Activated CD4-positive, alpha-beta T cell treated with anti-CD3 and anti-CD28 coated beads, Interleukin-2, amount 50 U/mL, for 24 hours (primary cell): ENCODE data around the gene NME9.

ENCODE experiments used
- DNase-seq, 2 donors: peaks; one replicate each; pipeline ENCODE4 v3.0.0-alpha.2; 2020; ENCODE audit warnings: low read depth in 1 of 2, low spot score in 1 of 2

NME9 gene

DNA sequence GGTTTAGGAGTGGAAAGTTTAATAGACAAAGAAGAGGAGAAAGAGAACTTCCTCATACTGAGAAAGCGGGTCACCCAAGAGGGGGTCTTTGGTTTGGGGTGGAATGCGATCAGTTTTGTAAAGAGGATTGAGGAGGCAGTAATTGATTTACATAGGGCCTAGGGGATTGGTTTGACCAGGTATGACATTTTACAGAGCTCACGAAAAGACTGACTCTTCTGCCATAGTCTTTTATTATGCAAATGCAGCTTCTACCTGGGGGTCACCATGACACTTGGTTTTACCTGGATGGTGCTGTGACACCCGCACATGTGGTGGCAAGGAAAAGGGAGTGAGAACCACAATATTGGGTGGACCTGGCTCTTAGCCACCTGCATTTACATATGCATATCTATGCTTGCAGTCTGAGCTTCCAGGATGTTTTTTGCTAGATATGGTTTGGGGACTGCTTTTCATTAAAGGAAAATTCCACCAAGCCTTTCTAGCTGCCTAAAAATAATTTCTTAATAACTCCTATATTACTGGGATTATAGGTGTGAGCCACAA lies 6.9 kb upstream of the NME9 start:
- no peak for DNase-seq

GRCh38 chr3:138334608-138335007 lies 5.0 kb upstream of the NME9 start:
- DNase-seq, result no peak

DNA sequence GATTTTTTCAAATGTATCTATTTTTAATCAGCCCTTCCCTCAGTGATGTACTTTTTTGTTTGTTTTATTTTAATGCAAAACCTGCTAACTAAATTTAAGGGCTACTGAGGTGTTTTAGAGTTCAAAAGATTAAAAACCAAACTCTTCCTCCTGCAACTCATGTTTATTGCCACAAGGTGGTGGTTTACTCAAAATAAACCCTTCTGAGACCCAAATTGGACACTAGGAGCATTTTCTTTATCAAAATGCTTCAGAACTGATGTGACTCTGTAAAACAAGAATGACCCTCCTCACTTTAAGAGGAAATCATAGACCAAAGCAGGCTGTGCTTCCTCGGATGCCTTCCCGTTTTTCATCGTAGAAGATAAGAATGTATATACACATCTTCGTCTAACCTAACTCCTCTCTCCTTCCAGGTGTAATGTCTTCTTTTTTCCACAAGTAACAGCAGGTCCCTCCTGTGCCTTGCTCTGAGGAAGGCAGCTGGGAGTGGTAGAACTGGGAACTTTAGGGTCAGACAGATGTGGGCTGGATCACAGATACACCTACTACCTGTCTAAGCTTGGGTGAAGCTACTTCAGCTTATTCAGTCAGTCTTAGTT lies 2.9 kb upstream of the NME9 start:
- no peak for DNase-seq

- DNase-seq, result no peak
These were observed 1.7 kb upstream of the NME9 start for GRCh38 chr3:138331143-138331894.

DNA sequence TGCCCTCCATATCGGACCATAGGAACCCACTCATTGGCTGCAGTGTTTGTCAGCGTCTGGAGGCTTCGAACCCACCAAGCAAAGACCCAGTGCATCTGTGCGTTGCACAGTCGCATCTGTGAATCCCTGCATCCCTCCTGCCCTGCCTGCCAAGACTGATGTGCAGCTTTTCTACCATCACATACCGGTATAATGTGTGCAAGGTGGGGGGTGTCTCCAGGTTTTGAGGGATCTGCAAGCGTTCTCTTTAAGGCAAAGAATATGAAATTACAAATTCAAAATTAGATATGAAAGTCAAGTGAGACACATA lies 288 bp upstream of the NME9 start:
- no peak for DNase-seq

DNA sequence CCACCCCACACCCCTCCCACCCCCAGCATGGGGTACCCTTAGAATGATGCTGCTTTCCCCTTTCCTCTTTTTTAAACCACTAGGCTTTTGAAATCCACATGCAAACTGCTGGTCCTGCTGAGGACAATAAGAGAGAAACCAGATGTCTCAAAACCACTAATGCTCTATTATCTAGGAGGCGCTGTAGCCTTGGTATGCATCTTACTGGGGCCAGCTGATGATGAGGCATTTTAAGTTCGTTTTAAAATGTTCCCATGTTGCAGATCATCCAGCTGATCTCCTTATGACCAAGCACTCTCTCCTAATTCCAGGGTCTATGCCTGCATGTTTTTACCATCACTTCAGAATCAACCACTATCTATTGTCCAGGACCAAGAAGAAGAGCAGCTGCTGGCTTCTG lies 1.3 kb downstream of the NME9 start:
- DNase-seq, result no peak

GRCh38 chr3:138327831-138328230 lies 1.8 kb downstream of the NME9 start:
- no peak for DNase-seq

GRCh38 chr3:138326866-138327595 lies 2.6 kb downstream of the NME9 start:
- DNase-seq, result no peak

DNA sequence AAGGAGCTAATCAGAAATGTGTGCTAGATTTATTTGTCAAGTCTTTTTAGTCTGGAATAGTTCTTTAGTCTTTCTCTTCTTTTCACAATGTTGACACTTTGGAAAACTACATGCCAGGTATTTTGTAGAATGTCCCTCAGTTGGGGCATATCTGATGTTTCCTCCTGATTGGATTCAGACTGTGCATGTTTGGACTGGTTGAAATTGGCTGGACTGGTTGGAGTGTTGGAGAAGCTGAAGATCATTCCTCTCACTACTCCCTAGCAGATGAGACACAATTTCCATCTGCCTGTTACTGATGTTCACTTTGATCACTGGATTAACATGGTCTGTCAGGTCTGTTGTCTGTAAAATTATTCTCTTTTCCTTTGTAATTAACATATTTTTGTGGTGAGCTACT lies 3.7 kb downstream of the NME9 start:
- DNase-seq, result no peak

DNA sequence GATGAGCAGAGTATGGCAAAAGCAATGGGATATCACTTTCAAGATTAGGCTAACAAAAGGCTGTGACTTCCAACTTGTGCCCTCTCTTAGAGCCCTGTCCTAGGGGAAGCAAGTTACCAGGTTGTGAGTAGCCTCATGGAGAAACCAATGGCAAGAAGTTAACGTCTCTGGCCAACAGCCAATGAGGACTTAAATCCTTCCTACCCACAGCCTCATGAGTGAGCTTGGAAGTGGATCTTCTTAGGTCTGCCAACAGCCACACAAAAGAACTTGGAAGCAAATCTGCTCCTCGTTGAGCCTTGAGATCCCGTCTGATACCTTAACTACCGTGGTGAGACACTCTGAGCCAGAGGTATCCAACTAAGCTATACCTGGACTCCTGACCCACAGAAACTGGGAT lies 5.7 kb downstream of the NME9 start:
- DNase-seq, result no peak

GRCh38 chr3:138317687-138318086 lies 12.0 kb downstream of the NME9 start:
- DNase-seq, result no peak

GRCh38 chr3:138314751-138315150 lies 14.9 kb downstream of the NME9 start:
- no peak for DNase-seq

DNA sequence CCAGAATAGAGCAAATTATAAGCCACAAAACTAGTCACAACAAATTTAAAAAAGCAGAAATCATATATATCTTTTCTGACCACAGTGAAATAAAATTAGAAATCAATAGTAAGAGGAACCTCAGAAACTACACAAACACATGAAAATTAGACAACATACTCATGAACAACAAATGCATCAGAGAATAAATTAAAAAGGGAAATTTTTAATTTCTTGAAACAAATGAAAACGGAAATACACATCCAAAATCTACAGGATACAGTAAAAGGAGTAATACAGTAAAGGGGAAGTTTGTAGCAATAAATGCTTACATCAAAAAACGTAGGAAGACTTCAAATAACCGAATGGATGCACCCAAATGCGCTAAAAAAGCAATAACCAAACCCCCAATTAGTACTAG lies 19.2 kb downstream of the NME9 start:
- no peak for DNase-seq

- DNase-seq, result no peak
These were observed 20.9 kb downstream of the NME9 start for GRCh38 chr3:138308783-138309182.

GRCh38 chr3:138307899-138308298 lies 21.8 kb downstream of the NME9 start:
- no peak for DNase-seq

DNA sequence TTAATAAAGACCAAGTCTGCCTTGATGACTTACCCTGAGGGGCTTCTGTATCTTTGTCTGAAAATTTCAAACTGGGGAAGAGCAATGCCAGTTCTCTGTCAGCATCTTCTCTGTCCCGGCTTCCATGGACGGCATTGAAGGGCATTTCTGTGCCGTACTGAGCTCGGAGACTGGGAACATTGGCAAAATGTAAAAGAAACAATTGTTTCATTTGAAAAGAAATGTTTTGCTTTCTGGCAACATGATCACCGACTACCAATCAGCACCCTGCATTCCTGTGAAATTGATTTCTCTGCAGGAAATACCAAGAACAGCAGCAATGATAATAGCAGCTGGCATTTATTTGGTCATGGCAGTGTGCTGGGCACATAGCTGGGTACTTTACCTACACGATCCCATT lies 26.2 kb downstream of the NME9 start:
- DNase-seq, result no peak

DNA sequence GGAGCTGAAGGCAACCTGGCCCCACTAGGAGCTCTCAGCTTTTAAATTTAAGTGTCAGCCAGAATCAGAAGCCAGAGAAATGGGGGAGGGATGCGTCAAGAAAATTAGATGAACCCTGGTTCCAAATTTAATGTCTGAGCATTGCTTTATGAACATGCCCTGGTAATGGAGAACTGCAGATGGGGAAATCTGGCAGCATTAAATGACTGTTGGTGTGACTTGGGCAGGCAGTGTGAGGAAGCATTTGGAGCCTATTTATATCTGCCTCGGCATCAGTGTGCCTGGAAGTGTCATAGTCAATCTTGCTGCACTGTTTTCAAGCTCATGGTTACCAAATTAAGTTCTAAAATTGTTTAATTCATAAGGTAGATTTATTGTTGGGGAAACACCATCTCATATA lies 29.0 kb downstream of the NME9 start:
- DNase-seq, result no peak

DNA sequence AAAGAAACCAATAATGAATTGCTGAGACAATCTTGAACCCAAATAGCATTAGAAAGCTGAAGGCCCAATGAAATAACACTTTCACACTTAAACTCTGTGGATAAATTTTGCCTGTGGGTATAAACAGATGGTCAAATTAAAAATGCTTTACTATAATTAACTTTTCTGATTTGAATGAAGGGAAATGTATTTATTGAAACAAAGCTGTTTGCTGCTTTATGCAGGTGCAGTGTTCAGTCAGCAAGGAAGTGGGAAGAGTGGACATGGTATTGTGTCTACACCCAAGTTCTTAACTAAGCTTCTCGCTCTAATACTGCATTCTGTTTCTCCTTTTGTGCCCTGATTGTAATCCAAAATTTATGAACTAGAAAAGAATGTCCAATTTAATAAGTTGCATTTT lies 31.8 kb downstream of the NME9 start:
- DNase-seq, result no peak

DNA sequence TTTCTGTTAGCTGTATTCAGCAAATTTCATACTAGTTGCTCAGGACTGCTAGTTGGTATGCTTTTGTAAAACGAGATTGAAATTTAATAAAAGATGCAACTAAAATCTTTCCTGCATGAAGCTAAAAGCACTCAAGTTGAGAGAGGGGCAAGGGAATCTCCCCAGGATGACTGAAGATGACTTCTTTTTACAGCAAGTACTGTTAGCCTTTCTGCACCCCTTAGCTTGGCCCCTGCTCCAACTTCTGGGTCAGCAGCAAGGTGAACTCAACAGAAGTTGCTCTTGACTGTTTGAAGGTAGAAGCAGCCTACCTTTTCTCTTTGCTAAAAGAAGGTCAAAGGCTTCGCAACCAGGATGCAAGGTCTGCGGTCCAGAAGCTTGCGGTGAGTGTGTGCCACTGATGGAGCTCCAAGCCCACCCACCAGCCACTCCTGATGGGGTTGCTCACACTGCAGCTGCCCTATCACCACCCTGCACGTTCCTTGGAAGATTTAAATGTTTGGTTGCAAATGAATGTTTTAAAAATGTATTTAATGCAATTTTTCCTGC lies 32.5 kb downstream of the NME9 start:
- no peak for DNase-seq

DNA sequence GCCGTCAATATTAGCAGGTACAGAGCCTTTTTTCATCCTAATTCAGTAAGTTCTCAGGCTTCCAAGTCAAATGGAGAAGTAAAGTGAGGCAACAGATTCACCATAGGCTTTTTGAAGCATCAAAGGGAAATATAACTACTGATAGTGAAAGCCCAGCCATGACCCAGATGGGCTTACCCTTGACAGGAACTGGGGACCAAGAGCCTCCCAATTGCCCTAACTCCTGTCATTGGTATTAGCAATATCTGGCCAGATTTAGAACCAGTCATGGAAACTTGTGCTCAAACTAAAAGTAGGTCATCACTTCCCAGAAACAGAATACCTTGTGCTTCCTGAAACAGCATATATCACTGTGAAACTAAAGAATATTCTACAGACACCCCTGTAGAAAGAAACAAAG lies 33.0 kb downstream of the NME9 start:
- peak in 1 of 2 donors; percentile 3 for DNase-seq

DNA sequence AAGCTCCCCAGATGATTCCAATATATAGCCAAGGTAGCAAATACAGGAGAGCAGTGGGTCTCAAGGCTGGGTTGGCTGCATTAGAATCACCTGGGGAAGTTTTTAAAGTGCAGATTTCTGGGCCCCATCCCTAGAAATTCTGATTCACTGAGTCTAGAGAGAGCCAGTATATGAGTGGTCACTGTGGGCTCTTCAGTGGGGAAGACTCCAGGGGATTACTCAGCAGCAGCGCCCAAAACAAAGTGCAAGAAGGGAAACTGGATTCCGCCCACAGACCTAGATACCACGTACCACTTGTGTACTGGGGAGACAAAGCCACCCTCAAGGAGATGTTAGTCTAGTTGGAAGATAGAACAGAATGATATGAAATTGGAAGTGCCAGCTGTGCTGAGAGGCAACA lies 40.0 kb downstream of the NME9 start:
- DNase-seq, result no peak

DNA sequence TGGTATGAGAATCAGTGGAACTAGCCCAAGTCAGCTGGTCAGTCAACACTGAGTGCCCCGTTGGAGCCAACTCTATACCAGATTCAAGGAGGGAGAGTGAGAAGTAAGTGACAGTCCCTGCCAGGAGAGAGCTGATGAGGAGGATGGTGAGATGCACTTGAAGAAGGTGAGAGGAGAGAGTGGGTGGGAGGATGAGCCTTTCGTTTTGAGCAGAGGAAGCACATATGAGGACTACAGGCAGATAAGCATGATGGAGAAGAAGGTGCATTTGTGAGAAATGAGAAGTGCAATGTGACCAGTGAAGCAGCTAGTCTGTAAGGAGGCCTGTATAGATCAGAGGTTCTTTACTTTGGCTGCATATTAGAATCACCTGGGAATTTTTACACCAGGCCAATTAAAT lies 40.4 kb downstream of the NME9 start:
- no peak for DNase-seq
